K562 (cell line): ENCODE measurements around the gene FBN3. TPM values are rescaled to one million over a fixed set of nuclear protein-coding genes. Genes with fewer than 3 reads are reported as not detected.

Experiments
- ATAC-seq: fragments of 200-7000 bp; cut with Tn5 transposase; 3 replicates; pipeline ENCODE4 v1.9.1; 2020; ENCODE audit warnings: moderate library complexity
- BruUV-seq: library from RNA; stranded (reverse); fragments of 400-500 nt; replicated peaks from 2 replicates; lab custom pipeline; 2021; lab: Mats Ljungman, UMichigan
- CTCF ChIA-PET: fragments of 300-600 bp; formaldehyde crosslinking; extraction: SDS; loops from one replicate; lab custom pipeline; 2021; ENCODE audit warnings: low intra/inter-chr PET ratio; lab: Yijun Ruan, JAX
- POLR2A ChIA-PET: fragments of 300-600, 350-650 bp; sonication (Branson Sonifier 250); formaldehyde crosslinking; extraction: SDS; loops from one replicate; lab custom pipeline; 2021; ENCODE audit warnings: antibody characterized with exemption, inconsistent platforms; lab: Yijun Ruan, JAX
- DNase-seq, 4 experiments: peaks; one replicate each; pipeline versions ENCODE4 v3.0.0 to v3.0.0-alpha.2; 2011 to 2018; ENCODE audit warnings: low spot score in 3 of 4, mixed read lengths in 3 of 4; ENCODE audit errors: extremely low read depth in 1 of 4
- FAIRE-seq: peaks from 2 replicates; lab custom pipeline; 2011; peaks lifted over from hg19 to GRCh38; lab: Jason Lieb, UNC
- H2AFZ ChIP-seq: 2 replicates; pipeline ENCODE4 v1.6.0; 2011; ENCODE audit warnings: low read depth, low read length, control low read depth, inconsistent platforms
- H3K27ac ChIP-seq: fragments of 200-600 bp; 3 replicates; pipeline ENCODE4 v1.8.0; 2011; ENCODE audit warnings: low read depth, mild to moderate bottlenecking, control low read depth, inconsistent platforms, low read length, moderate library complexity, mixed read lengths; ENCODE audit errors: extremely low read depth
- H3K27me3 ChIP-seq, 2 experiments: fragments of 300-600 bp in 1 of 2; 2 replicates in 1 of 2; 3 replicates in 1 of 2; pipeline versions ENCODE4 v1.6.0 to v1.8.0; 2011; ENCODE audit warnings: inconsistent platforms in 2 of 2, low read length in 2 of 2, mild to moderate bottlenecking in 1 of 2, mixed read lengths in 1 of 2, moderate library complexity in 1 of 2; ENCODE audit not compliant: control insufficient read depth in 2 of 2, insufficient read depth in 2 of 2
- H3K36me3 ChIP-seq: fragments of 300-600 bp; 3 replicates; pipeline ENCODE4 v1.8.0; 2011; ENCODE audit warnings: mild to moderate bottlenecking, low read length, inconsistent platforms; ENCODE audit not compliant: control insufficient read depth, insufficient read depth
- H3K4me1 ChIP-seq, 2 experiments: fragments of 200-600 bp in 1 of 2; replicated peaks in 1 of 2; 2 replicates in 1 of 2; 3 replicates in 1 of 2; pipeline versions ENCODE4 v1.5.1 to v1.8.0; 2011; ENCODE audit warnings: inconsistent platforms in 2 of 2, low read length in 2 of 2, mild to moderate bottlenecking in 1 of 2, mixed read lengths in 1 of 2, moderate library complexity in 1 of 2; ENCODE audit not compliant: control insufficient read depth in 2 of 2, insufficient read depth in 2 of 2
- H3K4me2 ChIP-seq: 2 replicates; pipeline ENCODE4 v1.6.1; 2011; ENCODE audit warnings: low read length, control low read depth, inconsistent platforms, mixed read lengths; ENCODE audit not compliant: insufficient read depth
- H3K4me3 ChIP-seq: fragments of 200-600 bp; sonication (generic), shearing (Covaris generic); 2 replicates; pipeline ENCODE4 v1.5.1; 2016; ENCODE audit warnings: control low read depth, inconsistent platforms
- H3K79me2 ChIP-seq: fragments of 200-600 bp; 3 replicates; pipeline ENCODE4 v1.8.0; 2011; ENCODE audit warnings: low read length, inconsistent platforms; ENCODE audit not compliant: control insufficient read depth, insufficient read depth
- H3K9ac ChIP-seq, 2 experiments: 2 replicates each; pipeline versions ENCODE4 v1.6.0 to v1.6.1; 2011; ENCODE audit warnings: low read depth in 2 of 2, low read length in 2 of 2, control low read depth in 1 of 2, inconsistent platforms in 1 of 2, mild to moderate bottlenecking in 1 of 2, mixed read lengths in 1 of 2; ENCODE audit not compliant: insufficient read depth in 1 of 2
- H3K9me1 ChIP-seq: one replicate; pipeline ENCODE4 v1.6.0; 2011; ENCODE audit warnings: inconsistent platforms, mild to moderate bottlenecking, low read length, moderate library complexity; ENCODE audit not compliant: control insufficient read depth, insufficient read depth
- H3K9me3 ChIP-seq: replicated peaks from 2 replicates; pipeline ENCODE4 v1.5.1; 2011; ENCODE audit warnings: low read depth, low read length, inconsistent platforms; ENCODE audit not compliant: control insufficient read depth, insufficient read depth
- H4K20me1 ChIP-seq: replicated peaks from 2 replicates; pipeline ENCODE4 v1.6.1; 2011; ENCODE audit warnings: low read length, inconsistent platforms, mixed read lengths; ENCODE audit not compliant: control insufficient read depth, insufficient read depth
- BCLAF1 ChIP-seq, 2 experiments: fragments of 450-650 bp in 1 of 2; IDR thresholded peaks; 2 replicates each; pipeline ENCODE4 v1.6.1; 2011 to 2017; ENCODE audit warnings: low read depth in 2 of 2, antibody characterized with exemption in 1 of 2, borderline replicate concordance in 1 of 2, low read length in 1 of 2, mild to moderate bottlenecking in 1 of 2, mixed read lengths in 1 of 2; ENCODE audit not compliant: control insufficient read depth in 1 of 2
- BRD9 ChIP-seq: fragments of 450-650 bp; IDR thresholded peaks from 2 replicates; pipeline ENCODE4 v1.6.1; 2018; ENCODE audit warnings: low read depth; ENCODE audit not compliant: partially characterized antibody
- BRF1 ChIP-seq: IDR thresholded peaks from 3 replicates; pipeline ENCODE4 v1.6.1; 2011; ENCODE audit warnings: borderline replicate concordance, mild to moderate bottlenecking; ENCODE audit not compliant: insufficient read length; ENCODE audit errors: extremely low read depth
- FUS ChIP-seq: fragments of 200-400 bp; formaldehyde crosslinking; optimal IDR thresholded peaks from 2 replicates; pipeline ENCODE3; 2017; ENCODE audit warnings: low read depth, low read length
- GABPB2 ChIP-seq: fragments of 250-450 bp; sonication (Bioruptor Pico); conservative IDR thresholded peaks from 2 replicates; pipeline ENCODE4 v1.5.1; 2021; ENCODE audit warnings: mild to moderate bottlenecking
- KDM1A ChIP-seq, 2 experiments: fragments of 450-650 bp; IDR thresholded peaks; 2 replicates each; pipeline ENCODE4 v1.6.1; 2016; ENCODE audit warnings: mild to moderate bottlenecking in 2 of 2
- NFYB ChIP-seq: IDR thresholded peaks from 2 replicates; pipeline ENCODE4 v1.6.1; 2011; ENCODE audit warnings: mild to moderate bottlenecking, moderate library complexity; ENCODE audit not compliant: insufficient read length; ENCODE audit errors: extremely low read depth
- POU5F1 ChIP-seq: fragments of 150-350 bp; IDR thresholded peaks from 2 replicates; pipeline ENCODE4 v1.6.1; 2014; ENCODE audit warnings: borderline replicate concordance, low read length, low read depth, mild to moderate bottlenecking; ENCODE audit not compliant: partially characterized antibody
- RBM14 ChIP-seq: fragments of 200-400 bp; formaldehyde crosslinking; IDR thresholded peaks from 2 replicates; pipeline ENCODE4 v1.6.1; 2018; ENCODE audit warnings: low read depth, mild to moderate bottlenecking, low read length, moderate library complexity, borderline replicate concordance; ENCODE audit not compliant: insufficient read depth
- RCOR1 ChIP-seq, 2 experiments: IDR thresholded peaks; 2 replicates each; pipeline ENCODE4 v1.6.1; 2012; ENCODE audit warnings: low read depth in 2 of 2, low read length in 2 of 2, borderline replicate concordance in 1 of 2, improper control_type of control experiment in 1 of 2
- SAP30 ChIP-seq: fragments of 200-600 bp; sonication (generic); IDR thresholded peaks from 2 replicates; pipeline ENCODE4 v1.6.1; 2012; ENCODE audit warnings: borderline replicate concordance, low read depth, mild to moderate bottlenecking, moderate library complexity, low read length, control low read depth, inconsistent platforms; ENCODE audit not compliant: insufficient read depth, poor library complexity, severe bottlenecking
- SMARCE1 ChIP-seq: fragments of 450-650 bp; IDR thresholded peaks from 2 replicates; pipeline ENCODE4 v1.7.1; 2016; ENCODE audit warnings: mild to moderate bottlenecking
- XRCC5 ChIP-seq: fragments of 200-400 bp; formaldehyde crosslinking; IDR thresholded peaks from 2 replicates; pipeline ENCODE4 v1.6.1; 2017; ENCODE audit warnings: low read depth, mild to moderate bottlenecking, low read length
- WGBS: fragments of 100-300 bp; shearing (Covaris generic); methylation state at CpG from one replicate; pipeline ENCODE4 v1.1.6; 2016; ENCODE audit warnings: low coverage, mixed read lengths; ENCODE audit not compliant: insufficient coverage; ENCODE audit errors: missing lambda C conversion rate; 5-methylcytosine and 5-hydroxymethylcytosine counted together
- in situ Hi-C: fragments of 300-500 bp; cut with MboI; formaldehyde crosslinking; loops from 4 replicates; pipeline ENCODE4 v1.15.0; 2018; ENCODE audit warnings: inconsistent platforms, mixed read lengths
- intact Hi-C: fragments of 100-400 bp; cut with micrococcal nuclease; formaldehyde crosslinking; loops from 2 replicates; pipeline ENCODE4 v1.14.2; 2022
- polyA plus RNA-seq, 8 experiments: library from polyadenylated mRNA; depleted of rRNA in 4 of 8; stranded (reverse) in 5 of 8; unstranded in 3 of 8; fragments of >200 nt; fragmentation: Nextera tagmentation in 2 of 8; fragmentation: Illumina TruSeq in 1 of 8; extraction: Ambion mirVana in 2 of 8; extraction: Trizol in 1 of 8; gene quantifications; 2 replicates each; pipeline versions ENCODE4 v1.2.1 to v1.2.3, GENCODE V29; 2011 to 2014; ENCODE audit warnings: inconsistent platforms in 1 of 8, missing spikeins in 1 of 8
- total RNA-seq, 7 experiments: library from RNA; depleted of rRNA in 6 of 7; stranded (reverse); fragments of >200 nt in 6 of 7; fragmentation: Illumina TruSeq in 2 of 7; extraction: Trizol in 2 of 7; gene quantifications; 2 replicates each; pipeline versions ENCODE4 v1.2.1 to v1.2.3, GENCODE V29; 2011 to 2021; ENCODE audit warnings: low replicate concordance in 1 of 7

Gene FBN3
- total and polyA plus RNA-seq, 9 of the 15 experiments (the other 6 are each of a cell fraction or from before 2014, with no cell fraction given): under 0.01 to 0.29 (median 0.01) TPM; not detected in 4

- TF ChIP-seq RBM14: no peak
- TF ChIP-seq SMARCE1: no peak
- no peak for TF ChIP-seq FUS
- no peak for TF ChIP-seq SAP30
Measured at GRCh38 chr19:8196271-8196927, 47.0 kb upstream of the FBN3 start (continued).

DNA sequence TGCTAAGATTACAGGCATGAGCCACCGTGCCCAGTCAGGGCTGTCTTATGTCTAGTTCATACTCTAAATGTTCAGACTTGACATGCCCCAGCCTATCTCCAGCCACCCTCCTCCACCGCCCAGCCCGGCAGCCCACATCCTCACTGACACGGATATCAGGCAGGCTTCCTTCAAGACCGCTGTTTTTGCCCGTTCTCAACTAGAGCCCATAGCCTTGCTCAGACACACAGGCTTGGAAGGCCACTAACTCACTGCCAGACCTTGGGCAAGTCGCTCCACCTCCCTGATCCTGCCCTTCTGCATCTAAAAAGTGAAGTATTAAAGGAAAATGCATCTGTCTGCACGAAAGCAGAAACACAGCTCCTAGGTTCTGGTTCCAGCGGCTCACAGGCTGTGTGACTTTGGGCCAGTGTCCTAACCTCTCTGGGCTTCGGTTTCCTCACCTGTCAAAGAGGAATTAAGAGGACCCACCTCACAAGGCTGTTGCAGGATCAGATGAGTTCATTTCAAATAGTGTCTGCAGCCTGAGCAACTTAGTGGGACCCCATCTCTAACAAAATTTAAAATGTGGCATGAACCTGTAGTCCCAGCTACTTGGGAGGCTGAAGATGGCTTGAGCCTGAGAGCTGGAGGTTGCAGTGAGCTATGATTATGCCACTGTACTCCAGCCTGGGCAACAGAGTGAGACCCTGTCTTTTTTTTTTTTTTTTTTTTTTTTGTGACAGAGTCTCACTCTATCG lies 45.3 kb upstream of the FBN3 start:
- no peak for FAIRE-seq
- DNase-seq: peak in 2 of 4 experiments; percentile 6 to 16
- H4K20me1 ChIP-seq: no peaks in the 10 kb centered on the region
- no peaks in the 10 kb centered on the region for H3K36me3 ChIP-seq
- ChIA-PET CTCF (no interaction called here), POLR2A (no interaction called here)
- ATAC-seq: peak; percentile 46; the same call in 2 of the 3 replicates
- no peak overlapping the region for H3K4me3 ChIP-seq
- peak overlapping the region; percentile 35; the same call in 1 of the 2 replicates for H3K4me2 ChIP-seq
- H3K27me3 ChIP-seq: no peaks in the 10 kb centered on the region
- 0 out of 3 replicates have a peak overlapping the region, but pooled peaks have one; percentile 41 for H3K27ac ChIP-seq
- peaks cover 10 to 15% of the 10 kb centered on the region in 2 experiments for H3K4me1 ChIP-seq
- in situ Hi-C loops: no loop called here
- H3K9me3 ChIP-seq: no peaks in the 10 kb centered on the region
- peak overlapping the region in 1 of 2 experiments; percentile 82; a peak in 2 of 4 replicates for H3K9ac ChIP-seq
- no peaks in the 10 kb centered on the region for H3K9me1 ChIP-seq
- WGBS: 28% methylated on average over 9 of the region's 11 CpGs
- no peaks in the 10 kb centered on the region for H3K79me2 ChIP-seq
- intact Hi-C loops: no loop called here
- no TSS peak for BruUV-seq
- H2AFZ ChIP-seq: peak overlapping the region; percentile 79
- no peak for TF ChIP-seq GABPB2 (CRISPR knock-in tag)
- peak; percentile 75 to 90 for TF ChIP-seq KDM1A (IDR thresholded peaks at IDR 0.05)
- no peak for TF ChIP-seq BCLAF1 (IDR thresholded peaks at IDR 0.05; ENCODE audit: borderline replicate concordance in 1 of 2, control insufficient read depth in 1 of 2, low read depth in 2 of 2, low read length in 1 of 2)
- no peak for TF ChIP-seq POU5F1
- peak; percentile 14 to 68; a peak in 3 of 4 replicates for TF ChIP-seq RCOR1 (IDR thresholded peaks at IDR 0.05; ENCODE audit: borderline replicate concordance in 1 of 2, low read depth in 2 of 2, low read length in 2 of 2)
- no peak for TF ChIP-seq BRF1
- no peak for TF ChIP-seq XRCC5
- TF ChIP-seq NFYB: no peak
- TF ChIP-seq BRD9: peak; percentile 18
